ENCODE results near the gene HSF5.

The HSF5 gene

GRCh38 chr17:58487589-58488427, at the start of gene HSF5:
Gene HSF5, minus strand, starts transcription at chr17:58488408. Its CDS starts 134 bp downstream, at chr17:58488274.
- no peak within 1 kb of the TSS for H3K27ac ChIP-seq
- H3K9me3 ChIP-seq (ENCODE audit: low read depth, low read length) = no peaks in the 10 kb centered on the region
- TF ChIP-seq POLR2AphosphoS5 (IDR thresholded peaks at IDR 0.05; ENCODE audit: borderline replicate concordance, low read depth, low read length) (no peak), EZH2 (IDR thresholded peaks at IDR 0.05) (no peak)
- H3K4me3 ChIP-seq = no peak within 1 kb of the TSS
- H3K9ac ChIP-seq (ENCODE audit: insufficient read length) = no peak within 1 kb of the TSS
- peaks cover 30% of the 10 kb centered on the region for H3K36me3 ChIP-seq (ENCODE audit: insufficient read depth, low read length)
- DNase-seq (ENCODE audit: low read depth, low spot score) = no peak

GRCh38 chr17:58537266-58537665, 49.1 kb upstream of the HSF5 start:
- Histone ChIP-seq H3K4me3 (no peak overlapping the region), H3K27ac (no peak overlapping the region), H3K9ac (ENCODE audit: insufficient read length) (no peak overlapping the region), H3K36me3 (ENCODE audit: insufficient read depth, low read length) (no peaks in the 10 kb centered on the region), H3K9me3 (ENCODE audit: low read depth, low read length) (no peaks in the 10 kb centered on the region)
- TF ChIP-seq EZH2 (IDR thresholded peaks at IDR 0.05) = no peak
- TF ChIP-seq POLR2AphosphoS5 (IDR thresholded peaks at IDR 0.05; ENCODE audit: borderline replicate concordance, low read depth, low read length) = no peak
- no peak for TF ChIP-seq FOXP2 (optimal IDR thresholded peaks at IDR 0.05; ENCODE audit: control extremely low read depth, extremely low read length, insufficient read depth)
- no peak for DNase-seq (ENCODE audit: low read depth, low spot score)

- Histone ChIP-seq H3K4me3 (no peak overlapping the region), H3K9me3 (ENCODE audit: low read depth, low read length) (no peaks in the 10 kb centered on the region), H3K36me3 (ENCODE audit: insufficient read depth, low read length) (no peaks in the 10 kb centered on the region), H3K27ac (no peak overlapping the region), H3K9ac (ENCODE audit: insufficient read length) (no peak overlapping the region)
- DNase-seq (ENCODE audit: low read depth, low spot score) = no peak
- TF ChIP-seq EZH2 (IDR thresholded peaks at IDR 0.05) = no peak
- no peak for TF ChIP-seq POLR2AphosphoS5 (IDR thresholded peaks at IDR 0.05; ENCODE audit: borderline replicate concordance, low read depth, low read length)
- TF ChIP-seq FOXP2 (optimal IDR thresholded peaks at IDR 0.05; ENCODE audit: control extremely low read depth, extremely low read length, insufficient read depth) = no peak
Measured at GRCh38 chr17:58536542-58536941, 48.3 kb upstream of the HSF5 start.

- Histone ChIP-seq H3K9ac (ENCODE audit: insufficient read length) (no peak overlapping the region), H3K9me3 (ENCODE audit: low read depth, low read length) (no peaks in the 10 kb centered on the region), H3K36me3 (ENCODE audit: insufficient read depth, low read length) (no peaks in the 10 kb centered on the region), H3K4me3 (no peak overlapping the region), H3K27ac (no peak overlapping the region)
- TF ChIP-seq EZH2 (IDR thresholded peaks at IDR 0.05) = no peak
- TF ChIP-seq POLR2AphosphoS5 (IDR thresholded peaks at IDR 0.05; ENCODE audit: borderline replicate concordance, low read depth, low read length) = no peak
- TF ChIP-seq FOXP2 (optimal IDR thresholded peaks at IDR 0.05; ENCODE audit: control extremely low read depth, extremely low read length, insufficient read depth) = no peak
- DNase-seq (ENCODE audit: low read depth, low spot score) = no peak
Measured at GRCh38 chr17:58535431-58535830, 47.2 kb upstream of the HSF5 start.

- H3K36me3 ChIP-seq (ENCODE audit: insufficient read depth, low read length) = no peaks in the 10 kb centered on the region
- H3K9ac ChIP-seq (ENCODE audit: insufficient read length) = no peak overlapping the region
- H3K27ac ChIP-seq = no peak overlapping the region
- H3K9me3 ChIP-seq (ENCODE audit: low read depth, low read length) = no peaks in the 10 kb centered on the region
- no peak overlapping the region for H3K4me3 ChIP-seq
- no peak for DNase-seq (ENCODE audit: low read depth, low spot score)
- TF ChIP-seq POLR2AphosphoS5 (IDR thresholded peaks at IDR 0.05; ENCODE audit: borderline replicate concordance, low read depth, low read length) (no peak), EZH2 (IDR thresholded peaks at IDR 0.05) (no peak), FOXP2 (optimal IDR thresholded peaks at IDR 0.05; ENCODE audit: control extremely low read depth, extremely low read length, insufficient read depth) (no peak)
Measured at GRCh38 chr17:58534901-58535421, 46.8 kb upstream of the HSF5 start.

GRCh38 chr17:58534331-58534730, 46.1 kb upstream of the HSF5 start:
- DNase-seq (ENCODE audit: low read depth, low spot score) = no peak
- Histone ChIP-seq H3K36me3 (ENCODE audit: insufficient read depth, low read length) (no peaks in the 10 kb centered on the region), H3K9ac (ENCODE audit: insufficient read length) (no peak overlapping the region), H3K9me3 (ENCODE audit: low read depth, low read length) (no peaks in the 10 kb centered on the region), H3K4me3 (no peak overlapping the region), H3K27ac (no peak overlapping the region)
- TF ChIP-seq POLR2AphosphoS5 (IDR thresholded peaks at IDR 0.05; ENCODE audit: borderline replicate concordance, low read depth, low read length) = no peak
- no peak for TF ChIP-seq EZH2 (IDR thresholded peaks at IDR 0.05)
- no peak for TF ChIP-seq FOXP2 (optimal IDR thresholded peaks at IDR 0.05; ENCODE audit: control extremely low read depth, extremely low read length, insufficient read depth)

GRCh38 chr17:58533616-58534188, 45.5 kb upstream of the HSF5 start:
- no peak overlapping the region for H3K9ac ChIP-seq (ENCODE audit: insufficient read length)
- no peak overlapping the region for H3K4me3 ChIP-seq
- TF ChIP-seq POLR2AphosphoS5 (IDR thresholded peaks at IDR 0.05; ENCODE audit: borderline replicate concordance, low read depth, low read length) (no peak), EZH2 (IDR thresholded peaks at IDR 0.05) (no peak), FOXP2 (optimal IDR thresholded peaks at IDR 0.05; ENCODE audit: control extremely low read depth, extremely low read length, insufficient read depth) (no peak)
- no peaks in the 10 kb centered on the region for H3K36me3 ChIP-seq (ENCODE audit: insufficient read depth, low read length)
- no peak for DNase-seq (ENCODE audit: low read depth, low spot score)
- no peaks in the 10 kb centered on the region for H3K9me3 ChIP-seq (ENCODE audit: low read depth, low read length)
- H3K27ac ChIP-seq = no peak overlapping the region

- H3K4me3 ChIP-seq = peak overlapping the region; percentile 75
- H3K36me3 ChIP-seq (ENCODE audit: insufficient read depth, low read length) = no peaks in the 10 kb centered on the region
- H3K9me3 ChIP-seq (ENCODE audit: low read depth, low read length) = no peaks in the 10 kb centered on the region
- TF ChIP-seq EZH2 (IDR thresholded peaks at IDR 0.05) (no peak), FOXP2 (optimal IDR thresholded peaks at IDR 0.05; ENCODE audit: control extremely low read depth, extremely low read length, insufficient read depth) (no peak), POLR2AphosphoS5 (IDR thresholded peaks at IDR 0.05; ENCODE audit: borderline replicate concordance, low read depth, low read length) (no peak)
- no peak overlapping the region for H3K9ac ChIP-seq (ENCODE audit: insufficient read length)
- no peak for DNase-seq (ENCODE audit: low read depth, low spot score)
- H3K27ac ChIP-seq = no peak overlapping the region
Measured at GRCh38 chr17:58532555-58532951, 44.3 kb upstream of the HSF5 start.

Measured in SK-N-MC (cell line).